Activated CD4-positive, alpha-beta memory T cell treated with anti-CD3 and anti-CD28 coated beads for 36 hours (primary cell): ENCODE results near the gene DLG5. TPM values are rescaled to one million over a fixed set of nuclear protein-coding genes. Genes with fewer than 3 reads are reported as not detected.
"Not testable (repeated sequence)": the region's sequence is repeated elsewhere in the genome, so short reads cannot be mapped to it uniquely, and the experiment has no call there.

Source experiments
- CTCF ChIA-PET: fragments of 350-600 bp; sonication (Branson Sonifier 250); formaldehyde crosslinking; loops from one replicate; lab custom pipeline; 2021; ENCODE audit warnings: antibody characterized with exemption, inconsistent platforms; lab: Charles Lee
- POLR2A ChIA-PET: fragments of 350-600 bp; sonication (Branson Sonifier 250); formaldehyde crosslinking; loops from one replicate; lab custom pipeline; 2021; ENCODE audit warnings: antibody characterized with exemption; lab: Charles Lee
- DNase-seq: peaks from one replicate; pipeline ENCODE4 v3.0.0-alpha.2; 2020
- H3K27ac Mint-ChIP-seq: one replicate; pipeline ENCODE4 v1.8.0; 2021; ENCODE audit warnings: mixed read lengths
- H3K27me3 Mint-ChIP-seq: one replicate; pipeline ENCODE4 v1.8.0; 2021; ENCODE audit warnings: mixed read lengths
- H3K36me3 Mint-ChIP-seq: one replicate; pipeline ENCODE4 v1.8.0; 2021; ENCODE audit warnings: mixed read lengths
- H3K4me1 Mint-ChIP-seq: one replicate; pipeline ENCODE4 v1.8.0; 2021; ENCODE audit warnings: low read depth, mixed read lengths
- H3K4me3 Mint-ChIP-seq: one replicate; pipeline ENCODE4 v1.8.0; 2021; ENCODE audit warnings: mild to moderate bottlenecking, mixed read lengths
- H3K9me3 Mint-ChIP-seq: one replicate; pipeline ENCODE4 v1.8.0; 2021; ENCODE audit warnings: mixed read lengths
- intact Hi-C: fragments of 100-400 bp; cut with micrococcal nuclease; formaldehyde crosslinking; loops from one replicate; pipeline ENCODE4 v1.15.1; 2023
- total RNA-seq, 2 experiments: library from RNA; stranded (reverse); gene quantifications; one replicate each; pipeline ENCODE4 v1.2.3, GENCODE V29; 2021

The DLG5 gene
- total RNA-seq, 2 experiments from 2014 or later, result 2.6 to 2.9 TPM

DNA sequence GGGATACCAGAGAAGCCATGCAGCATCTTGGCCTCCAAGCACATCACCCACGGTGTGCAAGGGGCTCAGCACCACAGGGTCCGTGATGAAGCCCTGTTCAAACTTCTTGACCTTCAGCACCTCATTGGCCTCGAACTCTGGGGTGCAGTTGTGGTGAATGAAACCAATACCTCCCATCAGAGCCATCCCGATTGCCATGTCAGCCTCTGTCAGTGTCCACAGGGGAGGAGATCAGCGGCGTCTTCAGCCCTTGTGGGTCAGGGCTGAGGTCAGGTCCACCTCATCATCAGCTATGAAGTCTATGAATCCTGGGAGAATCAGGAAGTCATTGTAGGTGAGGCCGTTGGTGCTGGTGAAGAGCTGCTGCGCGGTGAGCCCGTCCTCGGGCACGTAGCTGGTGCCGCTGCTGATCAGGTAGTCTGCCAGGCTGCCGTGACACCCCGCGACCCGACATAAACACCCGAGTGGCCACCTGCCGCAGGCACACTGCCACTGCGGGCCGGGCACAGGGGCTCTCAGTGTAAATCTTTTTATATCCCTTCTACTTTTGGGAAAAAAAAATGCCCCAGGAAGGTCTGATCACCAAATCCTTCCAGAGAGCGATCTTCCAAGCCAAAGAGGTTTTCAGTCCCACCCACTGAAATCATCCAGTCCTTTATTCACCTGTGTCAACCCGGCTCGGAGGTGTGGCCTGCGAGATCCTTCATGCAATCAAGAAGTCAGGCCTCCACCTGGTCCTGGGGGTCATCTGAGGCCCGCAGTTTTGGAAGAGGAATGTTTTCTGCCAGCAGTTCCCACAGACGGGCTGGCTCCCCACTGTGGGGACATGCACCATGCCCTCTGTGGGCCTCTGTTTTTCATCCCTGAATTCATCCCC lies 144.9 kb downstream of the DLG5 start:
- H3K36me3 Mint-ChIP-seq, result peaks cover 2% of the 10 kb centered on the region
- no peak overlapping the region for H3K4me3 Mint-ChIP-seq
- ChIA-PET CTCF (no interaction called here), POLR2A (no interaction called here)
- DNase-seq, result no peak
- no peaks in the 10 kb centered on the region for H3K4me1 Mint-ChIP-seq
- H3K27me3 Mint-ChIP-seq, result no peaks in the 10 kb centered on the region
- H3K9me3 Mint-ChIP-seq, result peaks cover 13% of the 10 kb centered on the region
- intact Hi-C loops, result no loop called here
- H3K27ac Mint-ChIP-seq, result no peak overlapping the region

GRCh38 chr10:77780180-77780579 lies 146.4 kb downstream of the DLG5 start:
- no peak overlapping the region for H3K27ac Mint-ChIP-seq
- intact Hi-C loops, result no loop called here
- DNase-seq, result no peak
- no peak overlapping the region for H3K4me3 Mint-ChIP-seq
- H3K27me3 Mint-ChIP-seq, result no peaks in the 10 kb centered on the region
- ChIA-PET CTCF (no interaction called here), POLR2A (no interaction called here)
- peaks cover 6% of the 10 kb centered on the region for H3K36me3 Mint-ChIP-seq
- no peaks in the 10 kb centered on the region for H3K4me1 Mint-ChIP-seq
- H3K9me3 Mint-ChIP-seq, result peaks cover 27% of the 10 kb centered on the region

DNA sequence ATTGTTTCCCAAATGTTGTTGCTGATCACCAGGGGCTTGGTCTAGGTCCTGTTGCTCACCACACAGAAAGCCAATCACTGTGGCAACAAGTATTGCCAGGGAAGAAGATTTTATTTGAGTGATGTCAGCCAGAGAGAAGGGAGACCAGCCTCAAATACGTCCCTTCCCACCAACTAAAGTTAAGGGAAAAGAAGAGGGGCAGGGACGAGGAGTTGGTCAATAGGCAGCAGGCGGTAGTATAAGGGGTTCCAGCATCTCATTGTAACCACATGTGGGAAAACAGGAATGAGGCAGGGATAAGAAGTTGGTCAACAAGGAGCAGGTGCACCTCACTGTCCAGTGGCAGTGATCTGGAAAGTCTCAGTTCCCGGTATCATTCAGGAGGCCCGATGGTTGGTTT lies 150.1 kb downstream of the DLG5 start:
- ChIA-PET POLR2A (no interaction called here), CTCF (no interaction called here)
- peaks cover 2% of the 10 kb centered on the region for H3K4me1 Mint-ChIP-seq
- no peak for DNase-seq
- peaks cover 27% of the 10 kb centered on the region for H3K9me3 Mint-ChIP-seq
- H3K27me3 Mint-ChIP-seq, result no peaks in the 10 kb centered on the region
- peaks cover 6% of the 10 kb centered on the region for H3K36me3 Mint-ChIP-seq
- H3K27ac Mint-ChIP-seq, result no peak overlapping the region
- no peak overlapping the region for H3K4me3 Mint-ChIP-seq
- intact Hi-C loops, result no loop called here

GRCh38 chr10:77774940-77775391 lies 151.6 kb downstream of the DLG5 start:
- ChIA-PET CTCF (no interaction called here), POLR2A (no interaction called here)
- H3K4me1 Mint-ChIP-seq, result peaks cover 2% of the 10 kb centered on the region
- no peak overlapping the region for H3K27ac Mint-ChIP-seq
- no peak overlapping the region for H3K4me3 Mint-ChIP-seq
- DNase-seq, result no peak
- intact Hi-C loops, result no loop called here
- peaks cover 2% of the 10 kb centered on the region for H3K27me3 Mint-ChIP-seq
- peaks cover 6% of the 10 kb centered on the region for H3K36me3 Mint-ChIP-seq
- H3K9me3 Mint-ChIP-seq, result peaks cover 27% of the 10 kb centered on the region

- H3K27ac Mint-ChIP-seq, result no peak overlapping the region
- peaks cover 6% of the 10 kb centered on the region for H3K36me3 Mint-ChIP-seq
- ChIA-PET CTCF (no interaction called here), POLR2A (no interaction called here)
- DNase-seq, result no peak
- H3K4me3 Mint-ChIP-seq, result no peak overlapping the region
- H3K4me1 Mint-ChIP-seq, result peaks cover 2% of the 10 kb centered on the region
- intact Hi-C loops, result no loop called here
- peaks cover 27% of the 10 kb centered on the region for H3K9me3 Mint-ChIP-seq
- peaks cover 2% of the 10 kb centered on the region for H3K27me3 Mint-ChIP-seq
Observed at GRCh38 chr10:77773631-77774426, 152.7 kb downstream of the DLG5 start.

- DNase-seq, H3K27me3 Mint-ChIP-seq, H3K36me3 Mint-ChIP-seq, H3K27ac Mint-ChIP-seq, intact Hi-C loops, CTCF ChIA-PET, H3K4me3 Mint-ChIP-seq, POLR2A ChIA-PET, H3K4me1 Mint-ChIP-seq: not testable (repeated sequence)
- peaks cover 27% of the 10 kb centered on the region for H3K9me3 Mint-ChIP-seq
Observed at GRCh38 chr10:77772852-77773600, 153.5 kb downstream of the DLG5 start.

GRCh38 chr10:77771851-77772250 lies 154.7 kb downstream of the DLG5 start:
- H3K36me3 Mint-ChIP-seq, result peaks cover 4% of the 10 kb centered on the region
- H3K9me3 Mint-ChIP-seq, result peaks cover 15% of the 10 kb centered on the region
- peaks cover 3% of the 10 kb centered on the region for H3K27me3 Mint-ChIP-seq
- H3K27ac Mint-ChIP-seq, result no peak overlapping the region
- ChIA-PET CTCF (interaction anchor here (1.1 kb wide), 1 partner anchor 65 kb away, joined by 3 read pairs; no protein-coding TSS in a partner anchor), POLR2A (no interaction called here)
- intact Hi-C loops, result no loop called here
- no peak for DNase-seq
- no peak overlapping the region for H3K4me3 Mint-ChIP-seq
- peaks cover 2% of the 10 kb centered on the region for H3K4me1 Mint-ChIP-seq

- no peak overlapping the region for H3K4me3 Mint-ChIP-seq
- CTCF ChIA-PET, result interaction anchor here (1.1 kb wide), 1 partner anchor 66 kb away, joined by 3 read pairs; no protein-coding TSS in a partner anchor
- H3K9me3 Mint-ChIP-seq, result peaks cover 11% of the 10 kb centered on the region
- H3K27me3 Mint-ChIP-seq, result peaks cover 3% of the 10 kb centered on the region
- no peak overlapping the region for H3K27ac Mint-ChIP-seq
- intact Hi-C loops, result no loop called here
- POLR2A ChIA-PET, result no interaction called here
- DNase-seq, result no peak
- peaks cover 2% of the 10 kb centered on the region for H3K4me1 Mint-ChIP-seq
- peaks cover 2% of the 10 kb centered on the region for H3K36me3 Mint-ChIP-seq
Observed at GRCh38 chr10:77771450-77771849, 155.1 kb downstream of the DLG5 start.

GRCh38 chr10:77770868-77771175 lies 155.7 kb downstream of the DLG5 start:
- peaks cover 2% of the 10 kb centered on the region for H3K4me1 Mint-ChIP-seq
- CTCF ChIA-PET, result interaction anchor here (1.1 kb wide), 1 partner anchor 66 kb away, joined by 3 read pairs; no protein-coding TSS in a partner anchor
- intact Hi-C loops, result no loop called here
- H3K27me3 Mint-ChIP-seq, result peaks cover 3% of the 10 kb centered on the region
- no peak overlapping the region for H3K27ac Mint-ChIP-seq
- no peak for DNase-seq
- peaks cover 5% of the 10 kb centered on the region for H3K9me3 Mint-ChIP-seq
- H3K36me3 Mint-ChIP-seq, result no peaks in the 10 kb centered on the region
- no peak overlapping the region for H3K4me3 Mint-ChIP-seq
- POLR2A ChIA-PET, result no interaction called here

DNA sequence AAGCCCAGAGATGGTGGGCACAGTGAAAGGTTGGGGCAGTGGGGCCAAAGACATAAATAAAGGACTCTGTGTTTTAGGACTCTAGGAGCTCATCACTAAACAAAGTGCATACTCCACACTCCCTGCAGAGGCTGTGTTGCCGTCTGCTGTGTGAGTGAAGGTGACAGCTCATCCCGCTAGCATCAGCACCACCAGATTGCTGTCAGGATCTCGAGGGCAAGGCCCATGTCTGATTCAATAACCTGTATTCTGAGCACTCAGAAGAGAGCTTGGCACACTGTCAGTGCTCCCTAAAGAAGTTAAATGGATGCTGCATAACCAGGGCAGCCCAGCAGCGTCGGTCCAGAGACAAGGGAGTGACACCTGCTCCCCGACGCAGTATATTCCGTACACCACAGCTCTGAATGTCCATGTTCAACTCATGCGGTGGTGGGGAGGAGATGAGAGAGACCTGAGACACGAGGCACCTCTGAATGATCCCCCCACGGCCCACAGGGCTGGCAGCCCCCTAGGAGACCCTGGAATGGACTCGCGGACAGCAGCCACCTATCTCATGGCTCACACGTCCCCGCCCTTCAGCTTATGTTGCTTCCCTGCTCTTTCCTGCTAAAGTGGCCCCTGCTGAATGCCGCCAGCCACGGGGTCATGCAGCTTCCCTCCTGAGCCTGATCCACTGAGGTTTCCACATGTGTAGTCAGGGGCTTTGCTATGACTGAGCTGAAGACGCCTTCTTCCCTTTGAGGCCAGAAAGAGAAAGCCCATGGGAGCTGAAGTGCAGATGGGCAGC lies 156.3 kb downstream of the DLG5 start:
- Mint-ChIP-seq H3K9me3 (no peaks in the 10 kb centered on the region), H3K4me1 (peaks cover 2% of the 10 kb centered on the region), H3K27me3 (peaks cover 3% of the 10 kb centered on the region), H3K36me3 (no peaks in the 10 kb centered on the region), H3K27ac (no peak overlapping the region), H3K4me3 (no peak overlapping the region)
- intact Hi-C loops, result no loop called here
- CTCF ChIA-PET, result no interaction called here
- POLR2A ChIA-PET, result no interaction called here
- no peak for DNase-seq

DNA sequence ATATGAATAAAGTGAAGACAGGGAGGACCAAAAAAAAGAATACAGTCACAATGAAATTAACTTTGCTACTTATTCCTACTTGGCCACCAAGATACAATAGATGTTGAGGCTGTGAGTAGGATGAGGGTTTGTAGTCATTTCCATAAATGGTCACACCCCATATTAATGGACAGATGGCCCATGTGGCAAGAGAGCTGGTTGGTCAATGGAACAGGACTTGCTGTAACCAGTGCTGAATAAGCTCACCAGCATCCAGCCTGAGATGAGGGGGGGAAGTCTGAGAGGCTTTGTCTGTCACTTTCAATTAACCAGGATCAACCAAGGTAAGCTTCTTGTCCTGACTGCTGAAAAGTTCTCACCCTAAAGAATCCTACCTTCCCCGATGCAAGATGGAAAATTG lies 158.5 kb downstream of the DLG5 start:
- POLR2A ChIA-PET, result no interaction called here
- intact Hi-C loops, result no loop called here
- peaks cover 3% of the 10 kb centered on the region for H3K27me3 Mint-ChIP-seq
- H3K27ac Mint-ChIP-seq, result no peak overlapping the region
- H3K4me1 Mint-ChIP-seq, result peaks cover 2% of the 10 kb centered on the region
- H3K4me3 Mint-ChIP-seq, result no peak overlapping the region
- no peaks in the 10 kb centered on the region for H3K9me3 Mint-ChIP-seq
- DNase-seq, result no peak
- CTCF ChIA-PET, result interaction anchor here (1.3 to 1.6 kb wide), 2 partner anchors 11 to 56 kb away, joined by 3 to 6 read pairs; no protein-coding TSS in a partner anchor
- H3K36me3 Mint-ChIP-seq, result no peaks in the 10 kb centered on the region
